GM19455 (cell line): ENCODE results near the gene NDNF.

Source experiments
- ATAC-seq: cut with Tn5 transposase; IDR thresholded peaks from one replicate; pipeline ENCODE4 v1.9.1; 2021; ENCODE audit not compliant: unreplicated experiment

NDNF gene

GRCh38 chr4:121070696-121071639 lies 1.4 kb downstream of the NDNF start:
- ATAC-seq = no peak

- ATAC-seq = no peak
Observed at GRCh38 chr4:121070274-121070673, 2.1 kb downstream of the NDNF start.

- ATAC-seq = no peak
Observed at GRCh38 chr4:121069430-121069829, 2.9 kb downstream of the NDNF start.

- no peak for ATAC-seq
Observed at GRCh38 chr4:121064482-121064881, 7.9 kb downstream of the NDNF start.

- ATAC-seq = no peak
Observed at GRCh38 chr4:121062521-121062920, 9.8 kb downstream of the NDNF start.

GRCh38 chr4:121061861-121062260 lies 10.5 kb downstream of the NDNF start:
- ATAC-seq = no peak

GRCh38 chr4:121061215-121061614 lies 11.1 kb downstream of the NDNF start:
- no peak for ATAC-seq

GRCh38 chr4:121057466-121057922 lies 14.8 kb downstream of the NDNF start:
- no peak for ATAC-seq

GRCh38 chr4:121056066-121056465 lies 16.3 kb downstream of the NDNF start:
- ATAC-seq = no peak

GRCh38 chr4:121054373-121054772 lies 18.0 kb downstream of the NDNF start:
- ATAC-seq = no peak

GRCh38 chr4:121053601-121054143 lies 18.7 kb downstream of the NDNF start:
- no peak for ATAC-seq

- no peak for ATAC-seq
Observed at GRCh38 chr4:121050300-121050699, 22.0 kb downstream of the NDNF start.

- ATAC-seq = no peak
Observed at GRCh38 chr4:121049072-121049599, 23.2 kb downstream of the NDNF start.

- no peak for ATAC-seq
Observed at GRCh38 chr4:121048165-121048564, 24.2 kb downstream of the NDNF start.

- ATAC-seq = peak; percentile 93
Observed at GRCh38 chr4:121041307-121042090, 30.8 kb downstream of the NDNF start.

- ATAC-seq = no peak
Observed at GRCh38 chr4:121034017-121034416, 38.3 kb downstream of the NDNF start.

- ATAC-seq = no peak
Observed at GRCh38 chr4:121030711-121031110, 41.6 kb downstream of the NDNF start.

- ATAC-seq = no peak
Observed at GRCh38 chr4:121030131-121030530, 42.2 kb downstream of the NDNF start.

GRCh38 chr4:121026034-121026433 lies 46.3 kb downstream of the NDNF start:
- ATAC-seq = no peak

GRCh38 chr4:121025540-121025939 lies 46.8 kb downstream of the NDNF start:
- no peak for ATAC-seq

GRCh38 chr4:121018543-121018942 lies 53.8 kb downstream of the NDNF start:
- no peak for ATAC-seq
